Heart left ventricle (tissue), 16 donors: ENCODE measurements around the gene FADS2. TPM values are rescaled to one million over a fixed set of nuclear protein-coding genes. Genes with fewer than 3 reads are reported as not detected.

ENCODE experiments used
- ATAC-seq, 4 donors: fragments of 200-7000 bp; cut with Tn5 transposase; one replicate each; pipeline ENCODE4 v1.9.1; 2020 to 2022; ENCODE audit warnings: moderate library complexity in 4 of 4, mild to moderate bottlenecking in 3 of 4, moderate number of reproducible peaks in 1 of 4
- DNase-seq, 5 donors: peaks; one replicate each; pipeline ENCODE4 v3.0.0-alpha.2; 2020
- H3K27ac ChIP-seq, 12 donors: fragments of 200-600 bp; sonication (generic) in 4 of 12; one replicate each; pipeline versions ENCODE4 v1.5.0 to v1.8.0; 2016 to 2022; ENCODE audit warnings: mild to moderate bottlenecking in 2 of 12
- H3K27me3 ChIP-seq, 9 donors: fragments of 200-600 bp; sonication (generic) in 2 of 9; one replicate each; pipeline versions ENCODE4 v1.5.1 to v1.8.0; 2016 to 2022; ENCODE audit warnings: mild to moderate bottlenecking in 3 of 9
- H3K36me3 ChIP-seq, 9 donors: fragments of 200-600 bp; sonication (generic) in 2 of 9; one replicate each; pipeline versions ENCODE4 v1.5.0 to v1.8.0; 2018 to 2022; ENCODE audit warnings: mild to moderate bottlenecking in 2 of 9
- H3K4me1 ChIP-seq, 12 donors: fragments of 200-600 bp; sonication (generic) in 4 of 12; one replicate each; pipeline versions ENCODE4 v1.5.0 to v1.8.0; 2016 to 2022; ENCODE audit warnings: mild to moderate bottlenecking in 3 of 12
- H3K4me3 ChIP-seq, 12 donors: fragments of 200-600 bp; sonication (generic) in 4 of 12; one replicate each; pipeline versions ENCODE4 v1.5.0 to v1.8.0; 2017 to 2022; ENCODE audit warnings: mild to moderate bottlenecking in 9 of 12, moderate library complexity in 4 of 12
- H3K9me3 ChIP-seq, 12 donors: fragments of 200-600 bp; sonication (generic) in 4 of 12; one replicate each; pipeline versions ENCODE4 v1.5.0 to v1.8.0; 2016 to 2022; ENCODE audit warnings: mild to moderate bottlenecking in 1 of 12
- CTCF ChIP-seq, 12 donors: fragments of 200-600 bp; sonication (generic) in 4 of 12; IDR thresholded peaks; one replicate each; pipeline versions ENCODE4 v1.5.0 to v1.8.0; 2018 to 2022; ENCODE audit warnings: antibody characterized with exemption in 12 of 12, mild to moderate bottlenecking in 5 of 12
- POLR2A ChIP-seq, 2 donors: fragments of 450-650 bp; IDR thresholded peaks; one replicate each; pipeline ENCODE4 v1.6.1; 2017; ENCODE audit warnings: antibody characterized with exemption in 2 of 2, mild to moderate bottlenecking in 2 of 2, moderate library complexity in 2 of 2
- WGBS, 4 donors: extraction: QIAGEN DNeasy Blood & Tissue Kit in 2 of 4; methylation state at CpG; one replicate each; pipeline versions ENCODE4 v1.1.5 to v1.1.7; 2013 to 2018; 5-methylcytosine and 5-hydroxymethylcytosine counted together
- intact Hi-C, 10 donors: fragments of 100-400 bp; cut with DNase I; formaldehyde crosslinking; loops; one replicate each; pipeline versions ENCODE4 v1.11.1 to v1.14.2; 2022
- polyA plus RNA-seq, 2 donors: library from polyadenylated mRNA; stranded (reverse); fragments of 200-250 nt; gene quantifications; one replicate each; pipeline ENCODE4 v1.2.3, GENCODE V29; 2013
- total RNA-seq, 9 donors: library from RNA; depleted of rRNA in 2 of 9; stranded (reverse); fragments of >200 nt in 2 of 9; fragmentation: NEBNext Ultra II Directional in 3 of 9; extraction: Animal tissue kit (Norgen Biotek cat#: 25700) in 3 of 9; gene quantifications; one replicate each; pipeline versions ENCODE4 v1.1.0 to v1.2.4, GENCODE V29; 2016 to 2023
- donor health status: ischemic (EF 13 %, LVEDD 7.1; RV severe dilation, severe dysfunction).
- donor health status: healthy with polysubstance abuse.
- donor health status: DM: no; HTN: yes; CAD: no.
- donor health status: DM: no; HTN: no; CAD: no.
- donor health status: ischemic (EF 25% LVEDD 6.9; RV normal size, moderate dysfunction).
- donor health status: ischemic (EF 25% LVEDD 5.7; RV mildly dilated, moderate dysfunction).
- donor health status: healthy.
- donor health status: DM: yes; HTN: yes; CAD: no.
- donor health status: ischemic (EF 35%, LVEDD 5.7; RV mildly dilated, moderate dysfunction).
- donor health status: nonischemic (EF 11% LVEDD 7.7; RV severe dilation, severe dysfunction).
- donor health status: DM: yes; HTN: yes; CAD: no.
- donor health status: PGD.
- donor health status: ischemic (EF 29% LVEDD 5.4; RV normal size, mild dysfunction).
- donor health status: nonischemic (EF 23%, LVEDD 6.1; RV moderate dilation, normal function).

The FADS2 gene
- total and polyA plus RNA-seq, 11 donors = 2.6 to 43.6 (median 19.2) TPM

GRCh38 chr11:61853698-61854169 lies 25.6 kb downstream of the FADS2 start:
- H3K27me3 ChIP-seq = no peaks in the 10 kb centered on the region
- intact Hi-C loops = loop anchor here in 1 of 10 donors (5.0 kb wide), 1 partner anchor 36 kb away; the partner anchor contains the start of gene FADS1
- 39 to 77% (median 59%) methylated on average over 10 to 13 of the region's 13 CpGs for WGBS, 4 donors
- DNase-seq = peak in 2 of 5 donors; percentile 54 to 79
- H3K4me1 ChIP-seq = peaks cover 5 to 33% (median 15%) of the 10 kb centered on the region in 12 donors
- peak in 3 of 4 donors; percentile 51 to 72 (median 67) for ATAC-seq
- peak overlapping the region in 3 of 12 donors; percentile 18 to 50 (median 37) for H3K27ac ChIP-seq
- TF ChIP-seq CTCF (IDR thresholded peaks at IDR 0.05) = no peak
- no peak for TF ChIP-seq POLR2A (IDR thresholded peaks at IDR 0.05)
- no peaks in the 10 kb centered on the region for H3K9me3 ChIP-seq
- no peak overlapping the region for H3K4me3 ChIP-seq
- H3K36me3 ChIP-seq = peaks cover 0 to 76% (median 21%) of the 10 kb centered on the region in 9 donors

- Histone ChIP-seq H3K36me3 (peaks cover 0 to 76% (median 19%) of the 10 kb centered on the region in 9 donors), H3K4me3 (no peak overlapping the region), H3K27ac (peak overlapping the region in 2 of 12 donors; percentile 37 to 50), H3K27me3 (no peaks in the 10 kb centered on the region), H3K4me1 (peaks cover 5 to 33% (median 15%) of the 10 kb centered on the region in 12 donors), H3K9me3 (no peaks in the 10 kb centered on the region)
- DNase-seq (no peak), ATAC-seq (peak in 1 of 4 donors; percentile 11)
- TF ChIP-seq CTCF (IDR thresholded peaks at IDR 0.05) (no peak), POLR2A (IDR thresholded peaks at IDR 0.05) (no peak)
- intact Hi-C loops = loop anchor here in 1 of 10 donors (5.0 kb wide), 1 partner anchor 37 kb away; the partner anchor contains the start of gene FADS1
- WGBS, 4 donors = 84 to 92% (median 91%) methylated on average over 17 of the region's 17 CpGs
These were observed 26.3 kb downstream of the FADS2 start for GRCh38 chr11:61854206-61854895.

GRCh38 chr11:61854966-61855714 lies 27.0 kb downstream of the FADS2 start:
- WGBS, 4 donors = 84 to 93% (median 90%) methylated on average over 13 to 14 of the region's 14 CpGs
- Histone ChIP-seq H3K27me3 (no peaks in the 10 kb centered on the region), H3K4me1 (peaks cover 5 to 36% (median 19%) of the 10 kb centered on the region in 12 donors), H3K27ac (no peak overlapping the region), H3K4me3 (no peak overlapping the region), H3K9me3 (no peaks in the 10 kb centered on the region), H3K36me3 (peaks cover 0 to 76% (median 25%) of the 10 kb centered on the region in 9 donors)
- DNase-seq = peak in 1 of 5 donors; percentile 30
- ATAC-seq = no peak
- intact Hi-C loops = loop anchor here in 1 of 10 donors (5.0 kb wide), 1 partner anchor 38 kb away; the partner anchor contains the start of gene FADS1
- TF ChIP-seq CTCF (IDR thresholded peaks at IDR 0.05) (no peak), POLR2A (IDR thresholded peaks at IDR 0.05) (no peak)
